DOHH2 (cell line): ENCODE data around the gene TNRC18.

Experiments
- H3F3A ChIP-seq: fragments of 200-600 bp; sonication (generic), shearing (Covaris generic); 2 replicates; pipeline ENCODE4 v1.6.0; 2016; ENCODE audit warnings: antibody characterized with exemption, mild to moderate bottlenecking; ENCODE audit not compliant: control insufficient read depth, insufficient read depth
- H3K27ac ChIP-seq: fragments of 200-600 bp; sonication (generic); 2 replicates; pipeline ENCODE4 v1.5.1; 2014; ENCODE audit warnings: low read depth, mild to moderate bottlenecking, low read length, moderate library complexity
- H3K27me3 ChIP-seq: fragments of 200-600 bp; sonication (generic); 2 replicates; pipeline ENCODE4 v1.6.1; 2014; ENCODE audit warnings: mild to moderate bottlenecking, low read length, mixed read lengths; ENCODE audit not compliant: control insufficient read depth
- H3K36me3 ChIP-seq: fragments of 200-600 bp; sonication (generic); 2 replicates; pipeline ENCODE4 v1.6.1; 2014; ENCODE audit warnings: mild to moderate bottlenecking, low read length, moderate library complexity, mixed read lengths; ENCODE audit not compliant: control insufficient read depth
- H3K4me1 ChIP-seq: fragments of 200-600 bp; sonication (generic); 2 replicates; pipeline ENCODE4 v1.6.1; 2014; ENCODE audit warnings: mild to moderate bottlenecking, low read length, mixed read lengths; ENCODE audit not compliant: control insufficient read depth
- H3K4me2 ChIP-seq: fragments of 200-600 bp; sonication (generic); 2 replicates; pipeline ENCODE4 v1.6.0; 2014; ENCODE audit warnings: mild to moderate bottlenecking, low read length, moderate library complexity
- H3K4me3 ChIP-seq: fragments of 200-600 bp; sonication (generic); 2 replicates; pipeline ENCODE4 v1.5.1; 2014; ENCODE audit warnings: mild to moderate bottlenecking, low read length, mixed read lengths
- H3K79me2 ChIP-seq: fragments of 200-600 bp; sonication (generic); 2 replicates; pipeline ENCODE4 v1.6.1; 2014; ENCODE audit warnings: mild to moderate bottlenecking, low read length, mixed read lengths; ENCODE audit not compliant: control insufficient read depth
- H3K9me2 ChIP-seq: fragments of 200-600 bp; sonication (generic); replicated peaks from 2 replicates; pipeline ENCODE4 v1.6.1; 2014; ENCODE audit warnings: mild to moderate bottlenecking, low read length, mixed read lengths; ENCODE audit not compliant: control insufficient read depth
- H3K9me3 ChIP-seq: fragments of 200-600 bp; sonication (generic); 2 replicates; pipeline ENCODE4 v1.6.1; 2014; ENCODE audit warnings: antibody characterized with exemption, low read length, mixed read lengths; ENCODE audit not compliant: control insufficient read depth, insufficient read depth
- H4K20me1 ChIP-seq: fragments of 200-600 bp; sonication (generic); 2 replicates; pipeline ENCODE4 v1.6.0; 2014; ENCODE audit warnings: low read depth, mild to moderate bottlenecking, antibody characterized with exemption, low read length, moderate library complexity; ENCODE audit not compliant: control insufficient read depth, insufficient read depth
- EZH2phosphoT487 ChIP-seq: fragments of 200-600 bp; sonication (generic); IDR thresholded peaks from 2 replicates; pipeline ENCODE4 v1.6.1; 2017; ENCODE audit warnings: borderline replicate concordance, mild to moderate bottlenecking, antibody characterized with exemption, low read length, moderate library complexity, mixed read lengths
- TF ChIP-seq, protein P1 (sequence below): fragments of 200-600 bp; sonication (generic); IDR thresholded peaks from one replicate; pipeline ENCODE4 v1.5.1; 2014; ENCODE audit warnings: antibody characterized with exemption, mild to moderate bottlenecking, low read depth, low read length; ENCODE audit not compliant: poor library complexity, severe bottlenecking

The TNRC18 gene

DNA sequence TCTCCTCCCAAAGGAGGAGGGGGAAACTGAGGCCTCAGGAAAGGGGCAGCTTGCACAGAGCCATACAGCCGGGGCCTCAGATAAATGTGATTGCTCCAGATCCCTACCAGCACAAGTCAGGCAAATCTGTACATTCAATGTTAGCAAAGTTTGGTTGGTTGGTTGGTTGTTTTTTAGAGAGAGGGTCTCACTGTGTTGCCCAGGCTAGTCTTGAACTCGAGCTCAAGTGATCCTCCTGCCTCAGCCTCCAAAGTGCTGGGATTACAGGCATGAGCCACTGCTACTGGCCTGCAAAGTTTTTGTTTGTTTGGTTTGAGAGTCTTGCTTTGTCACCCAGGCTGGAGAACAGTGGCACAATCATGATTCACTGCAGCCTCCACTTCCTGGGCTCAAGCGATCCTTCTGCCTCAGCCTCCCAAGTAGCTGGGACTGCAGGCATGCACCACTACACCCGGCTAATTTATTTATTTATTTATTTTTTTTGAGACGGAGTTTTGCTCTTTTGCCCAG, 30.0 kb upstream of the TNRC18 start:
- H3K4me3 ChIP-seq = no peak overlapping the region
- H3K9me3 ChIP-seq = no peaks in the 10 kb centered on the region
- H4K20me1 ChIP-seq = no peaks in the 10 kb centered on the region
- no peaks in the 10 kb centered on the region for H3K79me2 ChIP-seq
- TF ChIP-seq, protein P1, sequence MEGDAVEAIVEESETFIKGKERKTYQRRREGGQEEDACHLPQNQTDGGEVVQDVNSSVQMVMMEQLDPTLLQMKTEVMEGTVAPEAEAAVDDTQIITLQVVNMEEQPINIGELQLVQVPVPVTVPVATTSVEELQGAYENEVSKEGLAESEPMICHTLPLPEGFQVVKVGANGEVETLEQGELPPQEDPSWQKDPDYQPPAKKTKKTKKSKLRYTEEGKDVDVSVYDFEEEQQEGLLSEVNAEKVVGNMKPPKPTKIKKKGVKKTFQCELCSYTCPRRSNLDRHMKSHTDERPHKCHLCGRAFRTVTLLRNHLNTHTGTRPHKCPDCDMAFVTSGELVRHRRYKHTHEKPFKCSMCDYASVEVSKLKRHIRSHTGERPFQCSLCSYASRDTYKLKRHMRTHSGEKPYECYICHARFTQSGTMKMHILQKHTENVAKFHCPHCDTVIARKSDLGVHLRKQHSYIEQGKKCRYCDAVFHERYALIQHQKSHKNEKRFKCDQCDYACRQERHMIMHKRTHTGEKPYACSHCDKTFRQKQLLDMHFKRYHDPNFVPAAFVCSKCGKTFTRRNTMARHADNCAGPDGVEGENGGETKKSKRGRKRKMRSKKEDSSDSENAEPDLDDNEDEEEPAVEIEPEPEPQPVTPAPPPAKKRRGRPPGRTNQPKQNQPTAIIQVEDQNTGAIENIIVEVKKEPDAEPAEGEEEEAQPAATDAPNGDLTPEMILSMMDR = no peak
- TF ChIP-seq EZH2phosphoT487 = no peak
- H3K4me2 ChIP-seq = no peak overlapping the region
- no peak overlapping the region for H3K27ac ChIP-seq
- H3K27me3 ChIP-seq = no peaks in the 10 kb centered on the region
- no peaks in the 10 kb centered on the region for H3K36me3 ChIP-seq
- H3K9me2 ChIP-seq = no peaks in the 10 kb centered on the region
- H3K4me1 ChIP-seq = peaks cover 11% of the 10 kb centered on the region
- H3F3A ChIP-seq = no peaks in the 10 kb centered on the region

DNA sequence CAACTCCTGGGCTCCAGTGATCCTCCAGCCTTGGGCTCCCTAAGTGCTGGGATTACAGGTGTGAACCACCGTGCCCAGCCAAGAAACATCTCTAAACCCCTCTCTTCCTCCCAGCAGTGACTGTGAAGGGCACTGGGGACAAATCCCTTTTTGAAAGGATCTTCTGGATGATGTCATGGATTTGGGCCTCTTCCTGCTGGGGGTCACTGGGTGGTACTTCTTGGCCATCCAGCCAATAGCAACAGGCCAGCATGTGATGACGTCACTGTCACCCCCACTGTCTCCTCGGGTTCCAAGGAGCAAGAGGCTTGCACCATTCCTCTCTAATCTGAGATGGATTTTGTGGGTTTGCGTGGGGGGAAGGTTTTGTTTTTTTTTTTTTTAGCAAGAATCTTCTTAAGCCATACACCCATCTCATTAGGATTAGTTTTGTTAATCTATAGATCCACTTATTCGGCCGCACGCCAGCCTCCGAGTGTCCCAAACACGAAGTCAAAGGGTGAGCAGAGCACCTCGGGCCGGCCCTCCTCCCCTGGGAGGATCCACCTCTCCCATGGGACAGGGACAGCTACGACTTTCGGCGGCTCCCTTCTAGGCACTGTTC, 29.4 kb upstream of the TNRC18 start:
- no peak for TF ChIP-seq EZH2phosphoT487
- TF ChIP-seq, protein P1 = no peak

DNA sequence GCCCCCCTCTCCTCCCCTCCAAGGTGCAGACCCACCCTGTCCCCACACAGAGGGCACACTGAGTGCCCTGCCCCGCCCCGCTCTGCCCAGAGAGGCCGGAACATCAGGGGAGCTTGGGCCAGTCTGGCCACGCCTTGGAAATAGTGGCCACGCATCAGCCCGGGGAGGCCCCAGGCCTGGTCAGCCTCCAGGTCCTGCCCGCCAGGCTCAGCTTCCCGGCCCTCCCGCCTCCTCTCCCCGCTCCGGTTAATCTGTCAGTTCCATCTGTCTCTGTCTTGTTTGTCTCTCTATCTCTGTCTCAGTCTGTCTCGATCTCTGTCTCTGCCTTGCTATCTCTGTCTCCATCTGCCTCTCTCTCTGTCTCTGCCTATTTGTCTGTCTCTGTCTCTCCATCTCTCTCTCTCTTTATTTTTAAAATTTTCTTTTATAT, 28.9 kb upstream of the TNRC18 start:
- Histone ChIP-seq H3K27ac (no peak overlapping the region), H3F3A (no peaks in the 10 kb centered on the region), H3K4me2 (no peak overlapping the region), H3K9me3 (no peaks in the 10 kb centered on the region), H3K4me1 (peaks cover 5% of the 10 kb centered on the region), H3K79me2 (no peaks in the 10 kb centered on the region), H3K36me3 (no peaks in the 10 kb centered on the region), H3K4me3 (no peak overlapping the region), H3K27me3 (no peaks in the 10 kb centered on the region), H4K20me1 (no peaks in the 10 kb centered on the region), H3K9me2 (no peaks in the 10 kb centered on the region)
- TF ChIP-seq EZH2phosphoT487 = no peak
- TF ChIP-seq, protein P1 = no peak

More for the DNA sequence above, 29.4 kb upstream of the TNRC18 start:
- Histone ChIP-seq H3K4me2 (no peak overlapping the region), H3K79me2 (no peaks in the 10 kb centered on the region), H3K36me3 (no peaks in the 10 kb centered on the region), H3F3A (no peaks in the 10 kb centered on the region), H3K9me3 (no peaks in the 10 kb centered on the region), H3K27me3 (no peaks in the 10 kb centered on the region), H3K4me3 (no peak overlapping the region), H3K9me2 (no peaks in the 10 kb centered on the region), H3K4me1 (peaks cover 10% of the 10 kb centered on the region), H4K20me1 (no peaks in the 10 kb centered on the region), H3K27ac (no peak overlapping the region)
